OCI-LY7 (cell line): ENCODE data around the gene CMTM1. TPM values are rescaled to one million over a fixed set of nuclear protein-coding genes. Genes with fewer than 3 reads are reported as not detected.

Source experiments
- BruUV-seq: library from RNA; stranded (reverse); fragments of 400-500 nt; replicated peaks from 2 replicates; lab custom pipeline; 2021; lab: Mats Ljungman, UMichigan
- CTCF ChIA-PET: fragments of 300-600 bp; sonication (Branson Sonifier 250); formaldehyde crosslinking; loops from one replicate; lab custom pipeline; 2022; ENCODE audit warnings: antibody characterized with exemption; ENCODE audit not compliant: unreplicated experiment; lab: Charles Lee
- POLR2A ChIA-PET: fragments of 300-600 bp; sonication (Branson Sonifier 250); formaldehyde crosslinking; loops from one replicate; lab custom pipeline; 2022; ENCODE audit warnings: antibody characterized with exemption; lab: Charles Lee
- DNase-seq: peaks from one replicate; pipeline ENCODE4 v3.0.0-alpha.2; 2015; ENCODE audit warnings: low spot score
- H2AFZ ChIP-seq: fragments of 200-600 bp; sonication (generic), shearing (Covaris generic); 2 replicates; pipeline ENCODE4 v1.6.1; 2014; ENCODE audit warnings: mild to moderate bottlenecking, antibody characterized with exemption, low read length, moderate library complexity
- H3K27ac ChIP-seq: fragments of 200-600 bp; sonication (generic); 2 replicates; pipeline ENCODE4 v1.5.1; 2014; ENCODE audit warnings: mixed run types, low read depth, mild to moderate bottlenecking, moderate library complexity, low read length, inconsistent platforms; ENCODE audit not compliant: poor library complexity, severe bottlenecking
- H3K36me3 ChIP-seq: fragments of 200-600 bp; sonication (generic); 2 replicates; pipeline ENCODE4 v1.6.1; 2014; ENCODE audit warnings: mild to moderate bottlenecking, antibody characterized with exemption, low read length, moderate library complexity, mixed read lengths; ENCODE audit not compliant: insufficient read depth
- H3K4me1 ChIP-seq: fragments of 200-600 bp; sonication (generic); 2 replicates; pipeline ENCODE4 v1.5.1; 2014; ENCODE audit warnings: mild to moderate bottlenecking, low read length; ENCODE audit not compliant: insufficient read depth, poor library complexity, severe bottlenecking
- H3K4me2 ChIP-seq: fragments of 200-600 bp; sonication (generic); 2 replicates; pipeline ENCODE4 v1.6.1; 2014; ENCODE audit warnings: mild to moderate bottlenecking, low read length
- H3K4me3 ChIP-seq: fragments of 200-600 bp; sonication (generic); 2 replicates; pipeline ENCODE4 v1.5.1; 2014; ENCODE audit warnings: mild to moderate bottlenecking, low read depth, low read length; ENCODE audit not compliant: poor library complexity, severe bottlenecking
- H3K79me2 ChIP-seq: fragments of 200-600 bp; sonication (generic); 2 replicates; pipeline ENCODE4 v1.6.1; 2016; ENCODE audit warnings: low read depth, mild to moderate bottlenecking, low read length, moderate library complexity, mixed read lengths; ENCODE audit not compliant: insufficient read depth
- H3K9me2 ChIP-seq: fragments of 200-600 bp; sonication (generic); 2 replicates; pipeline ENCODE4 v1.6.1; 2016; ENCODE audit warnings: mild to moderate bottlenecking, low read length, mixed read lengths; ENCODE audit not compliant: insufficient read depth
- H3K9me3 ChIP-seq: fragments of 200-600 bp; sonication (generic); 2 replicates; pipeline ENCODE4 v1.6.1; 2014; ENCODE audit warnings: mild to moderate bottlenecking, mixed run types, low read length, mixed read lengths
- H4K20me1 ChIP-seq: fragments of 200-600 bp; sonication (generic); 2 replicates; pipeline ENCODE4 v1.6.1; 2014; ENCODE audit warnings: mild to moderate bottlenecking, antibody characterized with exemption, low read length, moderate library complexity, mixed read lengths; ENCODE audit not compliant: insufficient read depth
- EZH2phosphoT487 ChIP-seq: fragments of 200-600 bp; sonication (generic); IDR thresholded peaks from 2 replicates; pipeline ENCODE4 v1.6.1; 2018; ENCODE audit warnings: low read depth, borderline replicate concordance, mild to moderate bottlenecking, mixed run types, antibody characterized with exemption, low read length, moderate library complexity, mixed read lengths
- intact Hi-C: fragments of 100-400 bp; cut with micrococcal nuclease; formaldehyde crosslinking; loops from one replicate; pipeline ENCODE4 v1.10.0; 2022; ENCODE audit not compliant: unreplicated experiment
- total RNA-seq, 2 experiments: library from RNA; depleted of rRNA in 1 of 2; stranded (reverse); fragments of >200 nt in 1 of 2; shearing (Covaris generic) in 1 of 2; gene quantifications; 2 replicates each; pipeline ENCODE4 v1.2.3, GENCODE V29; 2014 to 2022
- TF ChIP-seq, protein P1 (sequence below): fragments of 200-600 bp; sonication (generic); conservative IDR thresholded peaks from 2 replicates; pipeline ENCODE4 v1.5.1; 2014; ENCODE audit warnings: mild to moderate bottlenecking, antibody characterized with exemption, low read length, moderate library complexity, mixed read lengths

CMTM1 gene
- total RNA-seq, 2 experiments from 2014 or later, result 8.5 to 10.6 TPM

DNA sequence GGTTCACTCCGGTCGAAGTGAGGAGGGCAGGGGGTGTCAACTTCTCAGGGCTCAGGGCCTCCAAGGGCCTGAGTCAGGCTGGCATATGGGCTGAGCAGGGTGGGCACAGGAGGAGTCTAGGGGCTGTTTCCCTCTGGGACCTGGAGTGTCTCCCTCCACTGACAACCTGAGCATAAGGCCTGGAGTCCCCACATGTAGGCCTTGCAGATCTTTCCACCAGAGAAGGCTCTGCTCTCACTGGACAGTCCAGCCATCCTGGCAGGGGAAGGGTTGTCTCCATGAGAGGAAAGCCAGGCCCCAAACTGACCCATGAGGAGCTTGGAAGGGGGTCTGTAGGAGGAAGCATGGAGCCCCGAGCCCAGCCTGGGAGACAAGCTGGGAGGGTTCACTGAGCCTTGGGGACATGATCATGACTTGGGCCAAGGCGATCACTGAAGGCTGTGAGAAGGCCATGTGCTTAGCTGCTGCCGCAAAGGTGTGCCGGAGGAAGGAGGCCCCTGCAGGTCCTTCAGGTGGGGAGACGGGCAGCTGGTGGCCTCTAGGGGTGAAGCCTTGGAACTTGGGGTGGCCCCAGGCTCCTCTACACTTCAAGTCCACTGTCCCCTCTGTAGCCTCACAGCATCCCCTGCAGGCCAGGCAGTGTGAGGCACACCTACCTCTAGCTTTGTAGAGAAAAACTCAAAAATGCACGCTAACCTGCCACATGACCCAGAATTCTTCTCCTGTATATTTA lies 22.9 kb downstream of the CMTM1 start:
- no peaks in the 10 kb centered on the region for H3K79me2 ChIP-seq
- intact Hi-C loops, result loop anchor here (1.0 to 2.0 kb wide), 4 partner anchors 72 to 183 kb away; no protein-coding TSS in a partner anchor
- TF ChIP-seq, protein P1, sequence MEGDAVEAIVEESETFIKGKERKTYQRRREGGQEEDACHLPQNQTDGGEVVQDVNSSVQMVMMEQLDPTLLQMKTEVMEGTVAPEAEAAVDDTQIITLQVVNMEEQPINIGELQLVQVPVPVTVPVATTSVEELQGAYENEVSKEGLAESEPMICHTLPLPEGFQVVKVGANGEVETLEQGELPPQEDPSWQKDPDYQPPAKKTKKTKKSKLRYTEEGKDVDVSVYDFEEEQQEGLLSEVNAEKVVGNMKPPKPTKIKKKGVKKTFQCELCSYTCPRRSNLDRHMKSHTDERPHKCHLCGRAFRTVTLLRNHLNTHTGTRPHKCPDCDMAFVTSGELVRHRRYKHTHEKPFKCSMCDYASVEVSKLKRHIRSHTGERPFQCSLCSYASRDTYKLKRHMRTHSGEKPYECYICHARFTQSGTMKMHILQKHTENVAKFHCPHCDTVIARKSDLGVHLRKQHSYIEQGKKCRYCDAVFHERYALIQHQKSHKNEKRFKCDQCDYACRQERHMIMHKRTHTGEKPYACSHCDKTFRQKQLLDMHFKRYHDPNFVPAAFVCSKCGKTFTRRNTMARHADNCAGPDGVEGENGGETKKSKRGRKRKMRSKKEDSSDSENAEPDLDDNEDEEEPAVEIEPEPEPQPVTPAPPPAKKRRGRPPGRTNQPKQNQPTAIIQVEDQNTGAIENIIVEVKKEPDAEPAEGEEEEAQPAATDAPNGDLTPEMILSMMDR, result peak; percentile 87
- no peak for TF ChIP-seq EZH2phosphoT487
- H3K4me3 ChIP-seq, result no peak overlapping the region
- ChIA-PET POLR2A (interaction anchor here (0.6 kb wide), 1 partner anchor 9 kb away, joined by 3 read pairs; no protein-coding TSS in a partner anchor), CTCF (interaction anchor here (0.6 to 1.1 kb wide), 2 partner anchors 113 to 185 kb away, joined by 3 to 4 read pairs; no protein-coding TSS in a partner anchor)
- no peak overlapping the region for H3K4me2 ChIP-seq
- no TSS peak for BruUV-seq
- peaks cover 25% of the 10 kb centered on the region for H3K4me1 ChIP-seq
- no peaks in the 10 kb centered on the region for H3K9me2 ChIP-seq
- no peaks in the 10 kb centered on the region for H3K36me3 ChIP-seq
- peak; percentile 75 for DNase-seq
- no peaks in the 10 kb centered on the region for H3K9me3 ChIP-seq
- no peak overlapping the region for H3K27ac ChIP-seq
- no peaks in the 10 kb centered on the region for H4K20me1 ChIP-seq
- no peak overlapping the region for H2AFZ ChIP-seq

DNA sequence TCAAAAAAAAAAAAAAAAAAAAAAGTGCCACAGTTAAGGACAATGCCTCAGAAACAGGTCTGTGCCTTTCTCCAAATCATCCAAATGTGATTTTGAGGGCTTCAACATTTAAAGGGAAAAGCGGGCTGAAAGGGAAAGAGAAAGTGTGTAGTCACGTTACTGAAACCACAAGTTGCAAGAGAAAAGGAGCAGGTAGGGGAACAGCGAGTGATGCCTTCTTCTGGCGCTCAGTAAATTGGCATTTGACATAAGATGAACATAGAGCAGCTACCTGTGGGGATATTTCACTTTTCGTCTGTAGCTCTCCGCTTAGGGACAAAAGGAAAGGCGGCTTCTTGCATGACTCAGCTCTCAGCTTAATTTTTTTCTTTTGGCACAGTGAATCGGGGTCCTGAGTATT lies 24.1 kb downstream of the CMTM1 start:
- H4K20me1 ChIP-seq, result no peaks in the 10 kb centered on the region
- no peaks in the 10 kb centered on the region for H3K9me2 ChIP-seq
- BruUV-seq, result no TSS peak
- no peak overlapping the region for H3K27ac ChIP-seq
- POLR2A ChIA-PET, result interaction anchor here (0.7 kb wide), 1 partner anchor 198 kb away, joined by 3 read pairs; no protein-coding TSS in a partner anchor
- intact Hi-C loops, result no loop called here
- no peaks in the 10 kb centered on the region for H3K79me2 ChIP-seq
- H3K9me3 ChIP-seq, result no peaks in the 10 kb centered on the region
- peak overlapping the region; percentile 27 for H3K4me3 ChIP-seq
- peak overlapping the region; percentile 57; the same call in 1 of the 2 replicates for H2AFZ ChIP-seq
- H3K4me1 ChIP-seq, result peaks cover 25% of the 10 kb centered on the region
- peak; percentile 29 for DNase-seq
- TF ChIP-seq EZH2phosphoT487, result no peak
- TF ChIP-seq, protein P1, result no peak
- CTCF ChIA-PET, result interaction anchor here (0.8 to 1.1 kb wide), 2 partner anchors 182 to 186 kb away, joined by 3 to 4 read pairs; no protein-coding TSS in a partner anchor
- peak overlapping the region; percentile 42 for H3K4me2 ChIP-seq
- H3K36me3 ChIP-seq, result no peaks in the 10 kb centered on the region
